GM19240 (cell line): ENCODE data around the gene TMEM209.

ENCODE experiments used
- DNase-seq: peaks from one replicate; pipeline ENCODE4 v3.0.0; 2011; ENCODE audit warnings: low spot score; ENCODE audit not compliant: insufficient read length

Gene TMEM209

DNA sequence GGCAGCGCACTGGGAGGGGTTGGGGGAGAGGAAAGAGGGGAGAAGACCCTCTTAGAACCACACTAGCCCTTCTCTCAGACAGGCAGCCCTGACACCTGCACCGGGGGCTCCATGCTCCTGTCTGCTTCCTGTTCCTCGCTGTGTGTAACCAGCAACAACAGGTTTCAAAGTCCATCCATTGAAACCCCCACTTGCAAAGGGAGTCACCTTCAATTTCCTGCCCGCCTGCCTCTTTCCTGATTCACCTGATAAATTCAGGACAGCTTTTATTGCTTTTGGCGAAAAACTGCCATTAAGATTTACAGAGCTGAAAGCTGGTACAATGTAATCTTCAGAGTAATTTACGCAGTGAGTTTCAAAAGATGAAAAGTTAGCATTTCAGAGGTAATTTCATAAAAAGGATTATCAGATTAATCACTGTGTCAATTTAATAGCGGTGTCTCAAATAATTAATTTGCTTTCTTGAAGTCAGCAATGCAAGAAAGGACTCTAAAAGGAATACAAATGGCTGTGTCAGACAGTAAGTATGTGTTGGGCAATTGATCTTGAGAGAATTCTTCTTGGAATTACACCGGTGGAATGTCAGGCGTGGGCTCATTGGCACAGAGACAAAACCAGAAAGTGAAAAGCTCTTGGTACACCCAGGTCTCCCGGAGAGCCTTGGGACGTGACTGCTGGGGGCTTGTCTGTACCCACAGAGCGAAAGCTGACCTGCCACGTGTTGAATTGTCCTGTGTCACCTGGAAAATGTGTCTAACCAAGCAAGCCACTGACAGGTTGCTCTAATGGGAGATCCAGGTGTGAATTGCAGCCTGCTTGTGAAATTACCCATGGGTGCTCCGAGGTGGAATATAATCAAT, 60.7 kb downstream of the TMEM209 start:
- no peak for DNase-seq

DNA sequence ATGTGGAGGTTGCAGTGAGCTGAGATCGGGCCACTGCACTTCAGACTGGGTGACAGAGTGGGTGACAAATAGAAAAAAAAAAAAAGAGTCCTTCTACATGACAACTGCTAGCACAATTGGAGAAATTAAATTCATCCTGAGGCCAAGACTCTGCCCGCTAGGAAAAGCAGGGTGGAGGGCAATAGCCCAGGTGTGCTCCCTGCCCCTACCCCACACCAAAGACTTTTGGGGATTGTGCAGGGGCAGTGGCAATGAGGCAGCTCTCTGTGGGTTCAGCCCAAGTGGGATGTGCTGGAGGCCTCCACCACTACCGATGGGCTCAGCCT, 61.3 kb downstream of the TMEM209 start:
- DNase-seq, result no peak

DNA sequence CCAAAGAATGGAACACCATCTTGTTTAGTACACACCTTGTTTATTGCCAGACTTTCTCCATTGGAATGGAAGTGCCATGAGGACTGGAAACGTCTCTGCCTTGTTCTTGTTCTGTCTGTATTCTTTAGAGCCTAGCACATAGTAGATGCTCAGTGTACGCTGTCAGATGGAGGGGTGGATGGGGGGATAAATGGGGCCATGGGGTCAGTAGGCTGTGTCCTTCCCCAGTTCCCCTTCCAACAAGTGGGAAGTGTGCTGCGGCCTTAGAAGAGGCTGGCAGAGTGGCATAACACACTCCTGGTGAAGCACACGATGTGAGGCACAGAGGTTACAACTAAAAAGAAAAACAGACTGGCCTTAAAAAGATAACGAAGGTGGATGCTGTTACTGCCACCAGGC, 61.9 kb downstream of the TMEM209 start:
- DNase-seq, result no peak

- DNase-seq, result no peak
Measured at GRCh38 chr7:130142654-130143333, 62.4 kb downstream of the TMEM209 start.

DNA sequence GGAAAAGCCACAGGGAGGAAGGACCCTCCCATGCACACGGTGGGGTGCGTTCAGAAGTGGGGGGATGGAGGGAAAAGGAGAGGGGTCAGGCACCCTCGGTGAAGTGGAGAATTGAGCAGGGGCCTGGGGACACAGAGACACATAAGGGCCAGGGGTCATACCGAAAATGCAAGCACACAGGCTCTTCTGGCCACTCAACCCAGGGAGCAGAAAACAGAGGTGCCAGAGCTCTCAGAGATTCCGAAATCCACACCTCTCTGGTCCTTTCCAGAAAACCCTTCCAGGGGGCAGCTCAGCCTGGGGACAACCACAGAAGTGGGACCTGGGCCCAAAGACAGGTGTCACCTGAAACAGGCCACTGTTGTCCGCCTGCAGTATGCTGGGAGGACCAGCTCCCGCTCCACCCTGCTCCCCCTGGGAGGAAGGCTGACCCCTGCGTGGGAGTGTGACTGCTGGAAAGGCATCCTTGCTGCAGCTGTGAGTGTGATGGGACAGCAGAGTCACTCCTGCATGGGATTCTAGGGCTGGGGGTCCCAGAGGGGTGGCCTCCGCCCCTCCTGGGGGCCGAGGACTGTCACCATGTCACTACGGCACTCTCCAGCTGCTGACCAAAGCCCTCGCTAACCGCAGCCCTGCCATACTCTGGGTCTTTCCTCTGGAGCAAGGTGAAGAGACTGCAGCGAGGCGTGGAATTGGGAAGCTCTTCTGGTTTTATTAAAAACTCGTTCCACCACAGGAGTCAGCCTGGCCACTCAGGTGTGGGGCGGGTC, 63.1 kb downstream of the TMEM209 start:
- DNase-seq, result no peak

DNA sequence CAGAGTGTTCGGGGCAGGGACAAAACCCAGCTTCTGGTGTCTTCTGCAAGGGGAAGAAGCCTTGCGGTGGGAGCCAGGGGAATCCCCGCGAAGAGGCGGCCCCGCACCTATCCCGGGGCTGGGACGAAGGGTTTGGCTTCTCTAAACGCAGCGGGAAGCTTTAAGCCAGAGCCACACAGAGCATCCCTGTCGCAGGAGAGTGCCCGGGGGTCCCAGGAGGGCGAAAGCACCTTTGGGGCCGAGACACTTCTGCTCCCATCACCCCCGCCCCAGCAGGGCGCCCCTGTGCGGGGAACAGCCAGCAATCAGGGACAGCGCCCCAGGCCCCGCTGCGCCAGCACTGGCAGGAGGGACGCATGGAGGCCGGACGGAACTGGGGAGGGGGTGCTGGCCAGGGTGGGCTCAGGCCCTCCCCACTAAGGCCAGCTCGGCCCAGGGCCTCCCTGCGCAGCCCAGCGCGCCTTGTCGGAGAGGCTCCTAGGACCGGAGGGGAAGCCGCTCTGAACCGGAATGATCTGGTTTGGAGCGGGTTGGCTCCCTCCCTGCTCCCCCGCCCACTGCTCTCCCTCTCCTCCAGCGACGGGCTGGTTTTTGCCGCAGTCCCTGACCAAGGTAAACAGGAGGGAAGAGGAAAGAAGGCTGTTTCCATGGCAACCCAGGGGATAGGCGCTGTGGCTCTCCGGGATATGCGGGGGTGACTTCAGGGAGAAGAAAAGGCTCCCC, 63.9 kb downstream of the TMEM209 start:
- DNase-seq, result no peak

DNA sequence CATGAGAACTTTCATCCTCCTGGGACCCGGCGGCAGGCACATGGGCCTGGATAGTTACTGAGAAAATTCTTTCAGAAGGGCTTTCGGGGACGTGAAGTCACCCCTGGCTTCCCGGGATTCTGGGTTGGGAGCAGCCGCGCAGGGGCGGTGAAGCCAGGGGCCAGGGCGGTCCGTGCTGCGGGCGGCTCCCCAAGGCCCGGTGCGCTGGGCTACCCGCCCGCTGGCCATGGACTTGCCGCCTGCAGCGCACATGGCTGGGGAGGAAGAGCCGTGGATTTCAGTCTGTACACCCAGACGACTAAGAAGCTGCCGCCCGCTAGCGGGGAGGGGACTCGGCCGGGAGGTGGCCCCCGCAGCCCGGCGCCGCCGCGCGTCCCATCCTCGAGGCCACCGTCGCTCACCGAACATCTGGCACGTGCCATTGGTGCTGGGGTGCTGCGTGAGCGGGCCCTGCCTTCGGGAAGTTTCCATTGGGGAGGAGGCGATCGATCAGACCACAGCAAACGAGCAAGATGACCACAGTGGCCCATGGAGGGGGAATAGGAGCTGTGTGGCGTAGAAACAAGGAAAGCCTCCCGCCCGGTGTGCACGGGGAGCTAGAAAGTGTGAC, 64.5 kb downstream of the TMEM209 start:
- no peak for DNase-seq

GRCh38 chr7:130139193-130139960, 65.8 kb downstream of the TMEM209 start:
- DNase-seq, result no peak

DNA sequence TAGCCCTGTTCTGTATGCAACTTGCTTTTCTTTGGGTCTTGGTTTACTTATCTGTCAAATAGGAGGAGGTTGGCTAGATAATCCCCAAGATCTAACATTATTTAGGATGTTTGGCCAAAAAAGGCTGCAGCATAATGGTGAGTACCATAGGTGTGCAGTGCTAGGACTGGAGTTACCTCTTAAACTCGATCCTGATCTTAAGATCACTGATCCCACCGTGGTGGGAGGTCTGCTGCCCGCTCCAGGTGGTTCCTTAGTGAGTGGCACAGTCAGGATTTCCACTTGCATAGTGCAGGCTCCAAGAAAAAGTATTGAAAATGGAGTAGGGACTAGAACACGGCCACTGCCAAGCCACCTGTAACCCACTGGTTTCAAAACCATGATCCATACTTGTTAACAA, 68.0 kb downstream of the TMEM209 start:
- DNase-seq, result no peak

- DNase-seq, result no peak
Measured at GRCh38 chr7:130136579-130137167, 68.5 kb downstream of the TMEM209 start.

DNA sequence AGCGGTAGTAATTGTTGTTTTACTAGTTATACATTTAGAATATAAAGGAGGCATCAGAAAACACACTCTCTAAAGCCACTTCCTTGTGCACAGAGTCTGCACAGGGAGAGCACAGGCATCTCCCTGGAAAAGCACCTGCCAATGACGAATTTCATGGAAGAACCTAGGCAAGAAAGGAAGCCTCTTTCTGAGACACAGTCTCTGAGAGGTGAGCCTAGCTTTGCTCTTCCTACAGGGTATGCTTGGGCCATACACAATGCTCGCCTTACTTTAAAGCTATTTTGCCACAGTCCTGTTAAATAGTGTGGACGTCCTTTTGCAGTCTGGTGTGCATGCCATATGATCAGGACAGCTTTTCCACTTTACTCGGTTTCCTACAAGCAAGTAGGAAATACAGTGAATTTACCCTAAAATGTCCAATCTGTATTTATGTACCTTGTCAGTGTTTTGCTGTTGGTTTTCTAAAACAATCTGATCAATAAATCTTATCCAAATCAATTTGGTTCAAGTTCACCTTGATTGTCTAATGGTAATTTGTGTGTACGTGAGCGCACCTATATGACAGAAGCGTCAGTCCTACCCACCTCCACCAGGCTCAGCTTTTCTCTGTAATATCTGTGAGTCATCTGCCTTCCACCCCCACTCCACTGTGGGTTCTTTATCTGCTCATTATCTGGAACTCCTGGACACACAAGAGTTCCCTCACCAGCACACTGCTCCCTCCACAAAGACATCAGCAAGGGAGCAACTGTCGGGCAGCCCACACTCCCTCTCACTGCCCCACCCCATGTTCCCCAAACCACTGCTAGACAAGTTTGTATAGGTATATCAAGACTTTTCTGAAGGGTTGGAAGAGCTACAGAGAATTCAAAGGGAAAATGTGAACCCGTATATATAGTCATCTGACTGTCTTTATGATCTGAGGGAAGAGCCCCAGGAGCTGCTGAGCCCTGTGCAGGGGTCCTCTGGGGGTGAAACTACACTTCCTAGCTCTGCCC, 69.7 kb downstream of the TMEM209 start:
- DNase-seq, result no peak

GRCh38 chr7:130134726-130135125, 70.5 kb downstream of the TMEM209 start:
- no peak for DNase-seq

- no peak for DNase-seq
Measured at GRCh38 chr7:130134106-130134636, 71.0 kb downstream of the TMEM209 start.

DNA sequence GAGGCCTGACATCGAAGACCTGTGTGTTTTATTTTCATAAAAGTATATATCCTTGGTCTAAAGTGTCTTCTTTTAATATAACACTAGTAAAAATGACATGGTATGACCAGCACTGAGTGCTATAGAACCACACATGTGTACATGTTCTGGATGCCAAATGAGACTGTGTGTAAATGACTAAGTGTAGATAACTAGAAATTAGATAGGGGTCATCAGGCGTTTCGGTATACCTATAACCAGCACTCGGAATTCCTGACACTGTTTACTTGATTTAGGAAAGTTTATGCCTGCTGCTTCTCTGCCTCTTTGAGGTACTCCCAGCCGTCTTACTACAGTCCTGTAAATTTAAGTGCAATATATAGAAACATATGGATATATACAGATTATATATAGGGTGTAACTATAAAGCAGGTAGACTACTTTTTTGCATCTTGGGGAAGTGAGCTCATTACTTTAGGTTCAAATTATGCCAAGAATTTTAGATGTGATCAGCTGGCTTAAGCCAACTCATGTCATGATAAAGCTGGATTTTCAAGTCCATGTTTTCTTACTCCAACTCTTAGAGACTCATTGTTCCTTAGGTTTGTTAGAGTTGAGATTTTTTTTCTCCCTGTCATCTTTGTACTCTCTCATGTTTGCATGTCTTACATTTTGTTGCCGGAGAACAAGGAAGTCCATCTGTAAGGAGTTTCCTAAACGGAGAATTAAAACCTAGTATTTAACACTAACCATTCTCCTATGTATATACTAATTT, 72.0 kb downstream of the TMEM209 start:
- no peak for DNase-seq

DNA sequence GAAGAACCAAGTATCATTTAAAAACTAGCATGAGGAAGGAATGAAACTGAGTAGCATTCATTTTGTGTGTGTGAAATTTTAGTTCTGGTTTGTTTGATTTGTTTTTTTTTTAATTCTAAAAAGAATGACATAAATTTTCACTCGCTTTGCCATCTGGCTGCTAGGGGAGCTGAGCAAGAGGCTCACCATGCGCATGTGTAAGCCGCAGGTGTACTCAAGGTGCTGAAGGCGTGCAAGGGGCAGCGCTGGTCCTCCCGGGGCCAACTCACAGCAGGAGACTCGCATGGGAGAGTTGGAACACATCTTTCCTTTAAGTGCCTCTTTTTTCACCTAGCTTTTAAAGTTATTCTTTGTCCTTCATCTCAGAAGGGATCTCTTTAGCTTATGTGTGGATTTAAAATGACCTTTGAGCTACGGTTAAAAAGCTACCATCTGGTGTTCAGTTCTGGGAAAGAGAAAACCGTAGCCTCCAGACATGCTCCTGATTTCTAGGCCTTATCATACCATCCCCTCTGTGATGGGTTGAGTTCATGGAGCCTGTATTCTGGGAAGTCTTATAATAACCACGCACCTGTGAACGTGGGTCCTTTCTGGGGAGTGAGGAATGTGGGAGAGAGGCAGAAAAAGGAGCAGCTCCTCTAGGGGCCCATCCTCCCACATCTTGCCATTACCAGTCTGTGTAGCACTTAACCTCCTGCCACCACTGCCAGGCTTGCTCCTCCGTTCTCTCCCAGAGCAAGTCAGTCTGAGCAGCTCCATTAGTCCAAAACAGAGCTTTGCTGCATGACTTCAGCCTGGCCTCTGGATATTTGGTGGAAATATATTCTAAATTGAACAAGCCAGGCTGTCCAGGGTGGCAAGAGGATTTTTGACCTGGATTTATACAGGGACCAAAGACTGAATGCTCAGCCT, 73.0 kb downstream of the TMEM209 start:
- no peak for DNase-seq

DNA sequence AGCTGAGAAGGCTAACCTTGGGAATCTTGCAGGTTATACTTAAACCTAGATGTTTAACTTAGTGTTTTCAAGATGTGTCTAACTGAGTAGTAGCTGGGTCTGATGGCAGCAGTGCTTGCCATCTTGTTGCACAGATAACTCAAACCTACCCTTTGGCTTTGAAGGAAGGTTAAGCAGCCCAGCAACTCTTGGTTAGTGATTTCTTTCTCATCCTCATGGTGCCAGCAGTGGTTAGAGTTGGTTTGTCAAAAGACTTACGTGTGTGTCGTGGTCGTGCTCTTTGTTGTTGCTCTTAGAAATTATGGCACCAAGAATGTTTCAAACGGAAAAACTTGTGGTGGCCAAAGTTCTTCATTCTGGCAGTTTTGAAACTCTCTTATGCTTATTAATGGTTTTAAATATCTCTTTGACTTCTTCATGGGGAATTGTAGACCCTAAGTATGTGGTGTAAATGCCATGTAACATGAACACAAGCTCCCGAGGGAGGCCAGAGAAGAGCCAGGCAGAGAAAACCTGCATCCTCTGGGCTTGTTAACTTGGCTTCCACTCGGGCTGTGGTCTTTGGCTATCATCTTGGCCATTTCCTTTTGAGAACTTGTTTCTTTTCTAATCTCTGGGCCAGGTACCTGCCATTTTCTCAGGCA, 73.9 kb downstream of the TMEM209 start:
- no peak for DNase-seq
